Esophagus squamous epithelium (tissue), 5 donors: ENCODE data around the gene PLEKHN1. TPM values are rescaled to one million over a fixed set of nuclear protein-coding genes. Genes with fewer than 3 reads are reported as not detected.
"Not testable (repeated sequence)": the region's sequence is repeated elsewhere in the genome, so short reads cannot be mapped to it uniquely, and the experiment has no call there.

Experiments
- DNase-seq: peaks from one replicate; lab custom pipeline; 2025; lab: John Stamatoyannopoulos, UW
- H3K27ac ChIP-seq, 4 donors: fragments of 200-600 bp; sonication (generic); one replicate each; pipeline ENCODE4 v1.5.1; 2016 to 2019; ENCODE audit warnings: mild to moderate bottlenecking in 1 of 4
- H3K27me3 ChIP-seq, 4 donors: fragments of 200-600 bp; sonication (generic); 1 replicate in 3 of 4; 2 replicates in 1 of 4; pipeline versions ENCODE4 v1.5.1 to v1.6.0; 2017 to 2021; ENCODE audit warnings: antibody characterized with exemption in 1 of 4
- H3K36me3 ChIP-seq, 3 donors: fragments of 200-600 bp; sonication (generic); one replicate each; pipeline ENCODE4 v1.5.1; 2016 to 2019
- H3K4me1 ChIP-seq, 3 donors: fragments of 200-600 bp; sonication (generic); one replicate each; pipeline ENCODE4 v1.5.1; 2017 to 2019
- H3K4me3 ChIP-seq, 4 donors: fragments of 200-600 bp; sonication (generic); 1 replicate in 3 of 4; 2 replicates in 1 of 4; pipeline ENCODE4 v1.5.1; 2016 to 2019; ENCODE audit warnings: mild to moderate bottlenecking in 2 of 4, moderate library complexity in 1 of 4
- H3K9me3 ChIP-seq, 3 donors: fragments of 200-600 bp; sonication (generic); one replicate each; pipeline ENCODE4 v1.5.1; 2016 to 2019
- CTCF ChIP-seq, 6 experiments: fragments of 450-650 bp in 4 of 6; fragments of 200-600 bp in 2 of 6; sonication (generic) in 2 of 6; IDR thresholded peaks; one replicate each; pipeline ENCODE4 v1.5.1; 2016 to 2019; ENCODE audit warnings: antibody characterized with exemption in 6 of 6, mild to moderate bottlenecking in 4 of 6, moderate library complexity in 4 of 6
- POLR2A ChIP-seq, 4 donors: fragments of 450-650 bp; IDR thresholded peaks; one replicate each; pipeline ENCODE4 v1.6.1; 2017; ENCODE audit warnings: antibody characterized with exemption in 4 of 4, mild to moderate bottlenecking in 4 of 4, moderate library complexity in 3 of 4
- WGBS, 2 donors: methylation state at CpG; one replicate each; pipeline ENCODE4 v1.1.5; 2018; 5-methylcytosine and 5-hydroxymethylcytosine counted together
- intact Hi-C: fragments of 100-400 bp; cut with DNase I; formaldehyde crosslinking; loops from one replicate; pipeline ENCODE4 v1.15.0; 2022
- total RNA-seq, 4 donors: library from RNA; depleted of rRNA; stranded (reverse); fragments of >200 nt; gene quantifications; one replicate each; pipeline ENCODE4 v1.1.0, GENCODE V29; 2016
- donor health status: DM: yes; HTN: yes; CAD: no.

The PLEKHN1 gene
- total RNA-seq, 4 donors from 2014 or later, result 16.8 to 39.6 (median 23.4) TPM

- intact Hi-C loops, result no loop called here
- Histone ChIP-seq H3K27ac (peak overlapping the region; percentile 70 to 97 (median 92)), H3K4me1 (peaks cover 10 to 30% (median 21%) of the 10 kb centered on the region in 3 donors), H3K9me3 (no peaks in the 10 kb centered on the region), H3K36me3 (no peaks in the 10 kb centered on the region), H3K27me3 (no peaks in the 10 kb centered on the region), H3K4me3 (peak overlapping the region; percentile 43 to 86 (median 64))
- no peak for DNase-seq
- TF ChIP-seq CTCF (IDR thresholded peaks at IDR 0.05) (no peak), POLR2A (IDR thresholded peaks at IDR 0.05) (no peak)
- 56 to 84% methylated on average over 5 to 14 of the region's 41 CpGs for WGBS, 2 donors
These were observed 47.8 kb downstream of the PLEKHN1 start for GRCh38 chr1:1013922-1014648.

- intact Hi-C loops, result no loop called here
- WGBS, 2 donors, result 0 to 100% methylated on average over 1 to 6 of the region's 20 CpGs
- TF ChIP-seq CTCF (IDR thresholded peaks at IDR 0.05), result peak in 3 of 6 experiments; percentile 4 to 40 (median 23)
- no peak for TF ChIP-seq POLR2A (IDR thresholded peaks at IDR 0.05)
These were observed 48.8 kb downstream of the PLEKHN1 start for GRCh38 chr1:1014799-1015681.

DNA sequence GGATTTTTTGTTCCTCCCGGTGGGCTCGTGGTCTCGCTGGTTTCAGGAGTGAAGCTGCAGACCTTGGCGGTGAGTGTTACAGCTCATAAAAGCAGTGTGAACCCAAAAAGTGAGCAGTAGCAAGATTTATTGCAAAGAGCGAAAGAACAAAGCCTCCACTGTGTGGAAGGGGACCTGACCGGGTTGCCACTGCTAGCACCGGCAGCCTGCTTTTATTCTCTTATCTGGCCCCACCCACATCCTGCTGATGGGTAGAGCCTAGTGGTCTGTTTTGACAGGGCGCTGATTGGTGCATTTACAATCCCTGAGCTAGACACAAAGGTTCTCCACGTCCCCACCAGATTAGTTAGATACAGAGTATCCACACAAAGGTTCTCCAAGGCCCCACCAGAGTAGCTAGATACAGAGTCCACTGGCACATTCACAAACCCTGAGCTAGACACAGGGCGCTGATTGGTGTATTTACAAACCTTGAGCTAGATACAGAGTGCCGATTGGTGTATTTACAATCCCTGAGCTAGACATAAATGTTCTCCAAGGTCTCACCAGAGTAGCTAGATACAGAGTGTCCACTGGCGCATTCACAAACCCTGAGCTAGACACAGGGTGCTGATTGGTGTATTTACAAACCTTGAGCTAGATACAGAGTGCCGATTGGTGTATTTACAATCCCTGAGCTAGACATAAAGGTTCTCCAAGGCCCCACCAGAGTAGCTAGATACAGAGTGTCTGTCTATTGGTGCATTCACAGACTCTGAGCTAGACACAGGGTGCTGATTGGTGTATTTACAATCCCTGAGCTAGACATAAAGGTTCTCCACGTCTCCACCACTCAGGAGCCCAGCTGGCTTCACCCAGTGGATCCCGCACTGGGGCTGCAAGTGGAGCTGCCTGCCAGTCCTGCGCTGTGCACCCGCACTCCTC, 51.4 kb downstream of the PLEKHN1 start:
- DNase-seq, H3K27ac ChIP-seq, H3K4me3 ChIP-seq, intact Hi-C loops, H3K9me3 ChIP-seq, H3K36me3 ChIP-seq: not testable (repeated sequence)
- H3K4me1 ChIP-seq, result peaks cover 29 to 56% (median 35%) of the 10 kb centered on the region in 3 donors
- WGBS, 2 donors, result 66 to 70% methylated on average over 6 of the region's 17 CpGs
- H3K27me3 ChIP-seq, result peaks cover 0 to 11% (median 0%) of the 10 kb centered on the region in 4 donors

More at GRCh38 chr1:1014799-1015681, 48.8 kb downstream of the PLEKHN1 start:
- H3K9me3 ChIP-seq, result no peaks in the 10 kb centered on the region
- peaks cover 12 to 31% (median 21%) of the 10 kb centered on the region in 3 donors for H3K4me1 ChIP-seq
- peak overlapping the region in 2 of 4 donors; percentile 70 to 92 for H3K27ac ChIP-seq
- peak overlapping the region in 1 of 4 donors; percentile 86 for H3K4me3 ChIP-seq
- no peaks in the 10 kb centered on the region for H3K27me3 ChIP-seq
- no peak for DNase-seq
- no peaks in the 10 kb centered on the region for H3K36me3 ChIP-seq

GRCh38 chr1:1018321-1018685, 52.0 kb downstream of the PLEKHN1 start:
- H3K4me3 ChIP-seq, H3K36me3 ChIP-seq, H3K27ac ChIP-seq, intact Hi-C loops, DNase-seq, H3K9me3 ChIP-seq: not testable (repeated sequence)
- 80 to 87% methylated on average over 1 to 6 of the region's 26 CpGs for WGBS, 2 donors
- H3K27me3 ChIP-seq, result peaks cover 0 to 11% (median 0%) of the 10 kb centered on the region in 4 donors
- peaks cover 29 to 58% (median 32%) of the 10 kb centered on the region in 3 donors for H3K4me1 ChIP-seq

DNA sequence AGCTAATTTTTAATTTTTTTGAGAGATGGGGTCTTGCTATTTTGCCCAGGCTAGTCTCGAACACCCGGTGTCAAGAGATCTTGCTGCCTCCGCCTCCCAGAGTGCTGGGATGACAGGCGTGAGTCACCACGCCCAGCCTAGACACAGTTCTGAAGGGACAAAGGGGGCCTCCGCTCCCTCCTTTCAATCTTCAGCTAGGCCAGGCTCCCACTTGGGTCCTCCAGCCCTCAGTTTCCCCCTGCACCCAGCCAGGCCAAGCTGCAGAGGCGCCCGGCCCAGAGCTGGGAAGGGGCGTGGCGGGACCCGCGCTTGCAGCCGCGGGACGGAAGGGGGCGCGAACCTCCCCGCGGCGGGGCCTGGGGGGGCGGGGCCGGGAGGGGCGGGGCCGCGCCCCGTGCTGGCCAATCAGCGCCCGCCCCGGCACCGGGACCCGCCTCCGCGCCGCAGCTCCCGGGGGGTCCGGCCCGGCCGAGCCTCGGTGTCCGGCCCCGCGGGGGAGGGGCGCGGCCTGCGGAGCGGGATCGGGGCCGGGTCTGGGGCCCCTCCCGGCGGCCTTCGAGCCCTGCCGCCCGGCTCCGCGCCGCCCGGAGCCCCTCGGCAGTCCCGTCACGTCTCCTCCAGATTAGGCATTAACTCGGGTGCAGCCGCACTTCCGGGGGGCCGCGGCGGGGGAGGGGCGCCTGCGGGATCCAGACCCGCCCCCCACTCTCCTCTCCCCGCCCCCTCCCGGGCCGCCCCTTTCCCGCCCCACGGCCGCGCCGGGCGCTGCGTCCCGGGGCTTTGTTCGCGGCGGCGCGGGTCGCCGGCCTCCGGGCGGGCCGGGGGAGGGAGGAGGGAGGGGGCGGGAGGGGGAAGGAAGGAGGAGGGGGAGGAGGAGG, 53.1 kb downstream of the PLEKHN1 start:
- peak overlapping the region; percentile 65 to 90 (median 82) for H3K4me3 ChIP-seq
- DNase-seq, result no peak
- H3K27me3 ChIP-seq, result peaks cover 0 to 11% (median 0%) of the 10 kb centered on the region in 4 donors
- intact Hi-C loops, result no loop called here
- peak overlapping the region; percentile 87 to 97 (median 96) for H3K27ac ChIP-seq
- no peaks in the 10 kb centered on the region for H3K9me3 ChIP-seq
- TF ChIP-seq CTCF (IDR thresholded peaks at IDR 0.05) (peak in 5 of 6 experiments; percentile 19 to 53 (median 30)), POLR2A (IDR thresholded peaks at IDR 0.05) (peak in 1 of 4 donors; percentile 18)
- peaks cover 28 to 58% (median 31%) of the 10 kb centered on the region in 3 donors for H3K4me1 ChIP-seq
- WGBS, 2 donors, result 20% methylated on average over 2 of the region's 91 CpGs; no CpG with 5 or more reads in 1 of the 2 donors
- no peaks in the 10 kb centered on the region for H3K36me3 ChIP-seq
